ENCODE data around the gene YLPM1. TPM values are rescaled to one million over a fixed set of nuclear protein-coding genes. Genes with fewer than 3 reads are reported as not detected.

YLPM1 gene
- total and polyA plus RNA-seq, 2 donors (not counting 1 experiment from before 2014, with no cell fraction given) = 22.4 to 116 TPM

DNA sequence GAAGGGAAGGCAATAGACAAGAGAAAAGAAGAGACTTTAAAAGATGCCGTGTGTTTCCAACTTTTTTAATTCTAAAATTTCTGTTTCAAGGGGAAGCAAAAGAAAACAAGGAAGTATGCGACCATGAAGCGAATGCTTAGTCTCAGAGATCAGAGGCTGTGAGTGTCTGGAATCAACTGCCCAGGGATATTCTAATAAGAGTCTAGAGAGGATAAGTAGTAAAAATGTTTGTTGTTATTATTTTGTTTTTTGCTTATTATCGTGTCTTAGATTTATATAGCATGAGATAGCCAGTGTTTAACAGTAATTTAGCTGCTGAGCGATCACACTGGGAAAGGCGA lies 49.8 kb upstream of the YLPM1 start:
- H3K27me3 ChIP-seq (replicated peaks in 1 of 4; ENCODE audit: control extremely low read depth in 1 of 4, control insufficient read depth in 3 of 4, insufficient read depth in 4 of 4, low read length in 3 of 4) = no peaks in the 10 kb centered on the region
- POLR2A ChIA-PET = interaction anchor here (1.4 kb wide), 1 partner anchor 50 kb away, joined by 3 read pairs; the partner anchor contains the start of gene YLPM1
- peak overlapping the region; percentile 82 for H2AFZ ChIP-seq (ENCODE audit: insufficient read depth, low read depth, low read length, poor library complexity, severe bottlenecking)
- H3K79me2 ChIP-seq (ENCODE audit: control insufficient read depth, insufficient read depth, low read length) = peaks cover 60% of the 10 kb centered on the region
- 4% methylated on average over 3 of the region's 6 CpGs for WGBS (ENCODE audit: insufficient coverage)
- peak overlapping the region; percentile 83 to 90 for H3K27ac ChIP-seq (ENCODE audit: low read length in 2 of 2)
- H3K4me3 ChIP-seq (ENCODE audit: control extremely low read depth in 1 of 5, extremely low read depth in 1 of 5, insufficient read depth in 1 of 5, low read depth in 2 of 5, low read length in 4 of 5) = peak overlapping the region; percentile 64 to 97 (median 87)
- H3K9ac ChIP-seq (ENCODE audit: low read length) = peak overlapping the region; percentile 86
- peak overlapping the region; percentile 85 for H3K27ac Mint-ChIP-seq
- peaks cover 4 to 27% of the 10 kb centered on the region in 2 experiments for H3K36me3 ChIP-seq (replicated peaks in 1 of 2; ENCODE audit: control extremely low read depth in 1 of 2, control insufficient read depth in 1 of 2, extremely low read depth in 1 of 2, insufficient read depth in 2 of 2, low read length in 1 of 2)
- intact Hi-C loops (cut with micrococcal nuclease) = loop anchor here (1.0 to 5.0 kb wide), 6 partner anchors 50 to 695 kb away; partner anchors contain the start of genes ABCD4, BBOF1, EIF2B2 and ENTPD5
- peak overlapping the region; percentile 86 for H3K4me2 ChIP-seq (replicated peaks; ENCODE audit: low read depth, low read length, poor library complexity, severe bottlenecking)
- H3K9me3 Mint-ChIP-seq (ENCODE audit: insufficient read depth) = no peaks in the 10 kb centered on the region
- TF ChIP-seq, protein P1, sequence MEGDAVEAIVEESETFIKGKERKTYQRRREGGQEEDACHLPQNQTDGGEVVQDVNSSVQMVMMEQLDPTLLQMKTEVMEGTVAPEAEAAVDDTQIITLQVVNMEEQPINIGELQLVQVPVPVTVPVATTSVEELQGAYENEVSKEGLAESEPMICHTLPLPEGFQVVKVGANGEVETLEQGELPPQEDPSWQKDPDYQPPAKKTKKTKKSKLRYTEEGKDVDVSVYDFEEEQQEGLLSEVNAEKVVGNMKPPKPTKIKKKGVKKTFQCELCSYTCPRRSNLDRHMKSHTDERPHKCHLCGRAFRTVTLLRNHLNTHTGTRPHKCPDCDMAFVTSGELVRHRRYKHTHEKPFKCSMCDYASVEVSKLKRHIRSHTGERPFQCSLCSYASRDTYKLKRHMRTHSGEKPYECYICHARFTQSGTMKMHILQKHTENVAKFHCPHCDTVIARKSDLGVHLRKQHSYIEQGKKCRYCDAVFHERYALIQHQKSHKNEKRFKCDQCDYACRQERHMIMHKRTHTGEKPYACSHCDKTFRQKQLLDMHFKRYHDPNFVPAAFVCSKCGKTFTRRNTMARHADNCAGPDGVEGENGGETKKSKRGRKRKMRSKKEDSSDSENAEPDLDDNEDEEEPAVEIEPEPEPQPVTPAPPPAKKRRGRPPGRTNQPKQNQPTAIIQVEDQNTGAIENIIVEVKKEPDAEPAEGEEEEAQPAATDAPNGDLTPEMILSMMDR (IDR thresholded peaks at IDR 0.05) = no peak
- TF ChIP-seq EZH2 (IDR thresholded peaks at IDR 0.05; ENCODE audit: borderline replicate concordance, insufficient read depth, low read depth, low read length, poor library complexity, severe bottlenecking) = no peak
- peaks cover 18 to 20% of the 10 kb centered on the region in 2 donors for H3K4me1 ChIP-seq (ENCODE audit: control insufficient read depth in 2 of 2, insufficient read depth in 2 of 2, low read length in 2 of 2)
- no peak for ATAC-seq (ENCODE audit: low read depth)
- H3K9me3 ChIP-seq (ENCODE audit: control extremely low read depth in 1 of 3, control insufficient read depth in 2 of 3, insufficient read depth in 1 of 3, low read length in 2 of 3) = no peaks in the 10 kb centered on the region
- CTCF ChIA-PET = no interaction called here
- H3K27me3 Mint-ChIP-seq = no peaks in the 10 kb centered on the region
- H3K4me3 Mint-ChIP-seq = peak overlapping the region; percentile 88
- H4K20me1 ChIP-seq (ENCODE audit: control insufficient read depth, insufficient read depth, low read length, poor library complexity, severe bottlenecking) = no peaks in the 10 kb centered on the region
- peaks cover 38% of the 10 kb centered on the region for H3K4me1 Mint-ChIP-seq
- DNase-seq = no peak

DNA sequence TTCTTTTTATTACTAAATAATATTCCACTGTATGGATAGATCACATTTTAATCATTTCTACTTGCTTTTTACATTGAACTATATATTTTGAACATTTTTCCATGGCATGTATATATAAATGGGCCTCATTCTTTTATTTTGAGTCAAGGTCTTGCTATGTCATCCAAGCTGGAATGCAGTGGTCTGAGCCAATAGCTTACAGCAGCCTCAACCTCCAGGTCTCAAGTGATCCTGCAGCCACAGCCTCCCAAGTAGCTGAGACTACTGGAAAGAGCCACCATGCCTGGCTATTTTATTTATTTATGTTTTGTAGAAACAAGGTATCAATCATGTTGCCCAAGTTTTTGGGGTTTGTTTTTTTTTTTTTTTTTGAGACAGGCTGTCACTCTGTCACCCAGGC lies 42.6 kb upstream of the YLPM1 start:
- no peaks in the 10 kb centered on the region for H3K9me3 Mint-ChIP-seq (ENCODE audit: insufficient read depth)
- peaks cover 10 to 44% of the 10 kb centered on the region in 2 experiments for H3K36me3 ChIP-seq (replicated peaks in 1 of 2; ENCODE audit: control extremely low read depth in 1 of 2, control insufficient read depth in 1 of 2, extremely low read depth in 1 of 2, insufficient read depth in 2 of 2, low read length in 1 of 2)
- CTCF ChIA-PET = no interaction called here

More for the DNA sequence above, 42.6 kb upstream of the YLPM1 start:
- POLR2A ChIA-PET = no interaction called here
- H3K79me2 ChIP-seq (ENCODE audit: control insufficient read depth, insufficient read depth, low read length) = peaks cover 10% of the 10 kb centered on the region
- no peak for DNase-seq
- H4K20me1 ChIP-seq (ENCODE audit: control insufficient read depth, insufficient read depth, low read length, poor library complexity, severe bottlenecking) = no peaks in the 10 kb centered on the region
- ATAC-seq (ENCODE audit: low read depth) = no peak
- H3K4me1 Mint-ChIP-seq = no peaks in the 10 kb centered on the region
- H3K27me3 ChIP-seq (replicated peaks in 1 of 4; ENCODE audit: control extremely low read depth in 1 of 4, control insufficient read depth in 3 of 4, insufficient read depth in 4 of 4, low read length in 3 of 4) = no peaks in the 10 kb centered on the region
- H3K4me2 ChIP-seq (replicated peaks; ENCODE audit: low read depth, low read length, poor library complexity, severe bottlenecking) = no peak overlapping the region
- H3K9me3 ChIP-seq (ENCODE audit: control extremely low read depth in 1 of 3, control insufficient read depth in 2 of 3, insufficient read depth in 1 of 3, low read length in 2 of 3) = no peaks in the 10 kb centered on the region
- H3K27ac ChIP-seq (ENCODE audit: low read length in 2 of 2) = no peak overlapping the region
- H3K4me3 ChIP-seq (ENCODE audit: control extremely low read depth in 1 of 5, extremely low read depth in 1 of 5, insufficient read depth in 1 of 5, low read depth in 2 of 5, low read length in 4 of 5) = no peak overlapping the region
- no peaks in the 10 kb centered on the region for H3K27me3 Mint-ChIP-seq
- H3K4me1 ChIP-seq (ENCODE audit: control insufficient read depth in 2 of 2, insufficient read depth in 2 of 2, low read length in 2 of 2) = no peaks in the 10 kb centered on the region
- H2AFZ ChIP-seq (ENCODE audit: insufficient read depth, low read depth, low read length, poor library complexity, severe bottlenecking) = no peak overlapping the region
- intact Hi-C loops (cut with micrococcal nuclease) = no loop called here
- no peak overlapping the region for H3K9ac ChIP-seq (ENCODE audit: low read length)
- H3K4me3 Mint-ChIP-seq = no peak overlapping the region
- no peak overlapping the region for H3K27ac Mint-ChIP-seq
- no peak for TF ChIP-seq EZH2 (IDR thresholded peaks at IDR 0.05; ENCODE audit: borderline replicate concordance, insufficient read depth, low read depth, low read length, poor library complexity, severe bottlenecking)
- TF ChIP-seq, protein P1 (IDR thresholded peaks at IDR 0.05) = no peak

Data from B cell (primary cell).